Neural cell (in vitro differentiated cells): ENCODE data around the gene CMTM3. TPM values are rescaled to one million over a fixed set of nuclear protein-coding genes. Genes with fewer than 3 reads are reported as not detected.

Source experiments
- H2AFZ ChIP-seq: fragments of 200-600, 300-800 bp; sonication (generic), shearing (Covaris generic); 2 replicates; pipeline ENCODE4 v1.6.0; 2014; ENCODE audit warnings: low read depth, mild to moderate bottlenecking, antibody characterized with exemption, low read length, moderate library complexity
- H3F3A ChIP-seq: fragments of 200-600 bp; shearing (Covaris generic); 2 replicates; pipeline ENCODE4 v1.6.1; 2016; ENCODE audit warnings: mild to moderate bottlenecking, moderate library complexity, mixed read lengths, antibody characterized with exemption, low read length; ENCODE audit not compliant: insufficient read depth, poor library complexity, severe bottlenecking
- H3K27ac ChIP-seq: fragments of 200-600, 300-800 bp; sonication (generic), shearing (Covaris generic); 2 replicates; pipeline ENCODE4 v1.5.1; 2014; ENCODE audit warnings: mild to moderate bottlenecking, low read length, moderate library complexity
- H3K27me3 ChIP-seq: fragments of 300-800, 200-600 bp; sonication (generic), shearing (Covaris generic); 2 replicates; pipeline ENCODE4 v1.6.0; 2014; ENCODE audit warnings: mild to moderate bottlenecking, low read depth, low read length, moderate library complexity; ENCODE audit not compliant: insufficient read depth
- H3K36me3 ChIP-seq: fragments of 300-800, 200-600 bp; sonication (generic), shearing (Covaris generic); 2 replicates; pipeline ENCODE4 v1.5.1; 2014; ENCODE audit warnings: mild to moderate bottlenecking, antibody characterized with exemption, low read length, moderate library complexity; ENCODE audit not compliant: insufficient read depth
- H3K4me2 ChIP-seq: fragments of 300-800, 200-600 bp; sonication (generic), shearing (Covaris generic); 2 replicates; pipeline ENCODE4 v1.6.0; 2014; ENCODE audit warnings: mild to moderate bottlenecking, low read length
- H3K4me3 ChIP-seq: fragments of 300-800, 200-600 bp; sonication (generic), shearing (Covaris generic); 2 replicates; pipeline ENCODE4 v1.5.1; 2014; ENCODE audit warnings: mild to moderate bottlenecking, low read length, moderate library complexity
- H3K79me2 ChIP-seq: fragments of 200-600 bp; shearing (Covaris generic); replicated peaks from 2 replicates; pipeline ENCODE4 v1.6.0; 2014; ENCODE audit warnings: mild to moderate bottlenecking, low read length, moderate library complexity; ENCODE audit not compliant: insufficient read depth
- H3K9ac ChIP-seq: fragments of 300-800, 200-600 bp; sonication (generic), shearing (Covaris generic); 2 replicates; pipeline ENCODE4 v1.6.1; 2016; ENCODE audit warnings: mild to moderate bottlenecking, low read length, mixed read lengths
- H3K9me2 ChIP-seq: fragments of 200-600 bp; shearing (Covaris generic); 2 replicates; pipeline ENCODE4 v1.6.1; 2016; ENCODE audit warnings: mild to moderate bottlenecking, low read length, mixed read lengths; ENCODE audit not compliant: insufficient read depth
- H3K9me3 ChIP-seq: fragments of 200-600, 300-800 bp; sonication (generic), shearing (Covaris generic); 2 replicates; pipeline ENCODE4 v1.6.1; 2016; ENCODE audit warnings: mild to moderate bottlenecking, mixed run types, low read length, moderate library complexity, mixed read lengths
- H4K20me1 ChIP-seq: fragments of 200-600 bp; shearing (Covaris generic); 2 replicates; pipeline ENCODE4 v1.6.1; 2016; ENCODE audit warnings: mild to moderate bottlenecking, mixed run types; ENCODE audit not compliant: insufficient read depth
- EP300 ChIP-seq: fragments of 450-650 bp; conservative IDR thresholded peaks from 2 replicates; pipeline ENCODE4 v1.6.1; 2014; ENCODE audit warnings: antibody characterized with exemption, mild to moderate bottlenecking, moderate library complexity; ENCODE audit not compliant: poor library complexity, severe bottlenecking
- MXI1 ChIP-seq: fragments of 450-650 bp; conservative IDR thresholded peaks from 2 replicates; pipeline ENCODE4 v1.6.1; 2014; ENCODE audit warnings: antibody characterized with exemption, mild to moderate bottlenecking; ENCODE audit not compliant: poor library complexity, severe bottlenecking
- POLR2AphosphoS5 ChIP-seq: IDR thresholded peaks from 2 replicates; pipeline ENCODE4 v1.6.1; 2012
- RAD21 ChIP-seq: fragments of 450-650 bp; conservative IDR thresholded peaks from 2 replicates; pipeline ENCODE4 v1.6.1; 2014; ENCODE audit warnings: antibody characterized with exemption, mild to moderate bottlenecking, moderate library complexity
- SMC3 ChIP-seq: fragments of 450-650 bp; conservative IDR thresholded peaks from 2 replicates; pipeline ENCODE4 v1.6.1; 2014; ENCODE audit warnings: antibody characterized with exemption, mild to moderate bottlenecking, moderate library complexity; ENCODE audit not compliant: poor library complexity
- TAF1 ChIP-seq: IDR thresholded peaks from 2 replicates; pipeline ENCODE4 v1.6.1; 2012; ENCODE audit warnings: low read depth
- polyA plus RNA-seq: library from polyadenylated mRNA; depleted of rRNA; stranded (reverse); fragments of >200 nt; gene quantifications from 2 replicates; pipeline ENCODE4 v1.2.3, GENCODE V29; 2014
- TF ChIP-seq, protein P1 (sequence below): IDR thresholded peaks from 2 replicates; pipeline ENCODE4 v1.6.1; 2012; ENCODE audit warnings: borderline replicate concordance
- TF ChIP-seq, protein P2 (sequence below): fragments of 450-650 bp; IDR thresholded peaks from 2 replicates; pipeline ENCODE4 v1.5.1; 2014; ENCODE audit warnings: antibody characterized with exemption, mild to moderate bottlenecking, moderate library complexity; ENCODE audit not compliant: poor library complexity, severe bottlenecking

Gene CMTM3
- polyA plus RNA-seq, 1 donor from 2014 or later = 7.7 TPM

DNA sequence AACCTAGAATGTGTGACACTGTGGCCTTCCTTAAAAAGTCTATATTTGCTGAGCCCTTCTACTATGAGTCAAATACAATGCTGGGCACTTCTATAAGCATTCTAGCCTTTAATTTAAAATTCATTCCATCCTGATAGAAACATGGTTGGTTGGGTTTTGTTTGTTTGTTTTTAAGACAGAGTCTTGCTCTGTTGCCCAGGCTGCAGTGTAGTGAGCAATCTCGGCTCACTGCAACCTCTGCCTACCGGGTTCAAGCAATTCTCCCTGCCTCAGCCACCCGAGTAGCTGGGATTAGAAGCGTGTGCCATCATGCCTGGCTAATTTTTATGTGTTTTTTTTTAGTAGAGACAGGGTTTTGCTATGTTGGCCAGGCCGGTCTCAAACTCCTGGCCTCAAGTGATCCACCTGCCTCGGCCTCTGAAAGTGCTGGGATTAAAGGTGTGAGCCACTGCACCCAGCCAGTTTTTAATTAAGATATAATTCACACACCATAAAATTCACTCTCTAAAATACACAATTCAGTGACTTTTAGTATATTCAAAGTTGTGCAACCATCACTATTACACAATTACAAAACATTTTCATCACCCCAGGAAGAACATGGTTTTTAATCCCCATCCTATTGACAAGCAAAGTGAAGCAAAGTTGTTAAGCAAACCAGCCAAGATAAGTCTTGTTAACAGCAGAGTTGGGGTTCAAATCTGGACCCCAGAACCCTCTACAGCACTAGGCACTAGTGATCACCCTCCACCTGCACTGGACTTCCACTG lies 49.3 kb downstream of the CMTM3 start:
- Histone ChIP-seq H3K9me3 (no peaks in the 10 kb centered on the region), H3K36me3 (no peaks in the 10 kb centered on the region), H4K20me1 (no peaks in the 10 kb centered on the region), H3K9me2 (no peaks in the 10 kb centered on the region), H3K27ac (no peak overlapping the region), H3K4me3 (no peak overlapping the region), H3K79me2 (no peaks in the 10 kb centered on the region), H3K4me2 (no peak overlapping the region), H3K9ac (no peak overlapping the region), H3F3A (peaks cover 7% of the 10 kb centered on the region), H2AFZ (no peak overlapping the region), H3K27me3 (no peaks in the 10 kb centered on the region)
- TF ChIP-seq TAF1 (no peak), EP300 (no peak), RAD21 (no peak)
- TF ChIP-seq, protein P1, sequence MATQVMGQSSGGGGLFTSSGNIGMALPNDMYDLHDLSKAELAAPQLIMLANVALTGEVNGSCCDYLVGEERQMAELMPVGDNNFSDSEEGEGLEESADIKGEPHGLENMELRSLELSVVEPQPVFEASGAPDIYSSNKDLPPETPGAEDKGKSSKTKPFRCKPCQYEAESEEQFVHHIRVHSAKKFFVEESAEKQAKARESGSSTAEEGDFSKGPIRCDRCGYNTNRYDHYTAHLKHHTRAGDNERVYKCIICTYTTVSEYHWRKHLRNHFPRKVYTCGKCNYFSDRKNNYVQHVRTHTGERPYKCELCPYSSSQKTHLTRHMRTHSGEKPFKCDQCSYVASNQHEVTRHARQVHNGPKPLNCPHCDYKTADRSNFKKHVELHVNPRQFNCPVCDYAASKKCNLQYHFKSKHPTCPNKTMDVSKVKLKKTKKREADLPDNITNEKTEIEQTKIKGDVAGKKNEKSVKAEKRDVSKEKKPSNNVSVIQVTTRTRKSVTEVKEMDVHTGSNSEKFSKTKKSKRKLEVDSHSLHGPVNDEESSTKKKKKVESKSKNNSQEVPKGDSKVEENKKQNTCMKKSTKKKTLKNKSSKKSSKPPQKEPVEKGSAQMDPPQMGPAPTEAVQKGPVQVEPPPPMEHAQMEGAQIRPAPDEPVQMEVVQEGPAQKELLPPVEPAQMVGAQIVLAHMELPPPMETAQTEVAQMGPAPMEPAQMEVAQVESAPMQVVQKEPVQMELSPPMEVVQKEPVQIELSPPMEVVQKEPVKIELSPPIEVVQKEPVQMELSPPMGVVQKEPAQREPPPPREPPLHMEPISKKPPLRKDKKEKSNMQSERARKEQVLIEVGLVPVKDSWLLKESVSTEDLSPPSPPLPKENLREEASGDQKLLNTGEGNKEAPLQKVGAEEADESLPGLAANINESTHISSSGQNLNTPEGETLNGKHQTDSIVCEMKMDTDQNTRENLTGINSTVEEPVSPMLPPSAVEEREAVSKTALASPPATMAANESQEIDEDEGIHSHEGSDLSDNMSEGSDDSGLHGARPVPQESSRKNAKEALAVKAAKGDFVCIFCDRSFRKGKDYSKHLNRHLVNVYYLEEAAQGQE = no peak
- TF ChIP-seq, protein P2, sequence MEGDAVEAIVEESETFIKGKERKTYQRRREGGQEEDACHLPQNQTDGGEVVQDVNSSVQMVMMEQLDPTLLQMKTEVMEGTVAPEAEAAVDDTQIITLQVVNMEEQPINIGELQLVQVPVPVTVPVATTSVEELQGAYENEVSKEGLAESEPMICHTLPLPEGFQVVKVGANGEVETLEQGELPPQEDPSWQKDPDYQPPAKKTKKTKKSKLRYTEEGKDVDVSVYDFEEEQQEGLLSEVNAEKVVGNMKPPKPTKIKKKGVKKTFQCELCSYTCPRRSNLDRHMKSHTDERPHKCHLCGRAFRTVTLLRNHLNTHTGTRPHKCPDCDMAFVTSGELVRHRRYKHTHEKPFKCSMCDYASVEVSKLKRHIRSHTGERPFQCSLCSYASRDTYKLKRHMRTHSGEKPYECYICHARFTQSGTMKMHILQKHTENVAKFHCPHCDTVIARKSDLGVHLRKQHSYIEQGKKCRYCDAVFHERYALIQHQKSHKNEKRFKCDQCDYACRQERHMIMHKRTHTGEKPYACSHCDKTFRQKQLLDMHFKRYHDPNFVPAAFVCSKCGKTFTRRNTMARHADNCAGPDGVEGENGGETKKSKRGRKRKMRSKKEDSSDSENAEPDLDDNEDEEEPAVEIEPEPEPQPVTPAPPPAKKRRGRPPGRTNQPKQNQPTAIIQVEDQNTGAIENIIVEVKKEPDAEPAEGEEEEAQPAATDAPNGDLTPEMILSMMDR = no peak

DNA sequence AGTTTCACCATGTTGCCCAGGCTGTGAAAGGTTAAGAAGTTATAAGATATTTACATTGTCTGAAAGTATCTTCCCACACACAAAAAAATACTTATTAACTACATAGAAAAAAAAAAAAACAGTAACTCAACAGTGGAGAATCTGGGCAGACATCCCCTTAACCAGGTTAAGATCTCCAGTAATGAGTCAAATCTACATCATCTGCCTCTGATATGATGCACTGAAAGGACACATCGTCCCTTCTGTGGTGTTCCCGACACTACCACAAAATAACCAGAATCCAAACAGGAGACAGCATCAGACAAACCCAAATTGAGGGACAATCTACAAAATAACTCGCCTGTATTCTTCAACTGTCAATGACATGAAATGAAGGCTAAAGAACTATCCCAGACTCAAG lies 52.0 kb downstream of the CMTM3 start:
- H3K4me2 ChIP-seq = no peak overlapping the region
- H3K4me3 ChIP-seq = no peak overlapping the region
- no peak overlapping the region for H3K9ac ChIP-seq
- H3K9me2 ChIP-seq = no peaks in the 10 kb centered on the region
- peaks cover 5% of the 10 kb centered on the region for H3F3A ChIP-seq
- H3K9me3 ChIP-seq = no peaks in the 10 kb centered on the region
- no peaks in the 10 kb centered on the region for H3K36me3 ChIP-seq
- H4K20me1 ChIP-seq = no peaks in the 10 kb centered on the region
- H2AFZ ChIP-seq = no peak overlapping the region
- H3K27ac ChIP-seq = no peak overlapping the region
- H3K79me2 ChIP-seq = no peaks in the 10 kb centered on the region
- H3K27me3 ChIP-seq = no peaks in the 10 kb centered on the region
- TF ChIP-seq, protein P2 = no peak
- TF ChIP-seq POLR2AphosphoS5 (no peak), MXI1 (no peak), SMC3 (no peak), TAF1 (no peak), EP300 (no peak), RAD21 (no peak)
- TF ChIP-seq, protein P1 = no peak
